H1 (cell line): ENCODE measurements around the gene CCDC197. TPM values are rescaled to one million over a fixed set of nuclear protein-coding genes. Genes with fewer than 3 reads are reported as not detected.

ENCODE experiments used
- CTCF ChIA-PET: fragments of 300-600 bp; sonication (Branson Sonifier 250); formaldehyde crosslinking; loops from one replicate; lab custom pipeline; 2021; ENCODE audit not compliant: partially characterized antibody; lab: Charles Lee
- POLR2A ChIA-PET: fragments of 300-600 bp; sonication (Branson Sonifier 250); formaldehyde crosslinking; loops from one replicate; lab custom pipeline; 2021; ENCODE audit warnings: inconsistent platforms; ENCODE audit not compliant: partially characterized antibody; lab: Charles Lee
- DNase-seq, 2 experiments: peaks; one replicate each; pipeline versions ENCODE4 v3.0.0 to v3.0.0-alpha.2; 2010 to 2022; ENCODE audit warnings: low spot score in 2 of 2, low read depth in 1 of 2, mixed read lengths in 1 of 2
- FAIRE-seq: peaks from 2 replicates; lab custom pipeline; 2011; peaks lifted over from hg19 to GRCh38; lab: Jason Lieb, UNC
- H2AFZ ChIP-seq: 2 replicates; pipeline ENCODE4 v1.8.1; 2012; ENCODE audit warnings: low read length, inconsistent platforms
- H2AK5ac ChIP-seq: 2 replicates; pipeline ENCODE4 v1.6.1; 2013; ENCODE audit warnings: low read depth, low read length
- H2BK120ac ChIP-seq: replicated peaks from 2 replicates; pipeline ENCODE3; 2013; ENCODE audit warnings: low read depth, low read length, inconsistent platforms
- H2BK12ac ChIP-seq: 2 replicates; pipeline ENCODE4 v1.6.1; 2013; ENCODE audit warnings: low read depth, low read length
- H2BK15ac ChIP-seq: 2 replicates; pipeline ENCODE4 v1.6.1; 2013; ENCODE audit warnings: low read length
- H2BK20ac ChIP-seq: 2 replicates; pipeline ENCODE4 v1.6.1; 2013; ENCODE audit warnings: low read length
- H2BK5ac ChIP-seq: 2 replicates; pipeline ENCODE4 v1.6.1; 2013; ENCODE audit warnings: low read depth, low read length
- H3K14ac ChIP-seq: 2 replicates; pipeline ENCODE4 v1.6.1; 2013; ENCODE audit warnings: inconsistent platforms; ENCODE audit not compliant: insufficient read length
- H3K18ac ChIP-seq: 2 replicates; pipeline ENCODE4 v1.6.1; 2013; ENCODE audit warnings: low read length; ENCODE audit errors: extremely low read depth
- H3K23ac ChIP-seq: 2 replicates; pipeline ENCODE4 v1.6.1; 2013; ENCODE audit warnings: inconsistent platforms; ENCODE audit not compliant: insufficient read length
- H3K23me2 ChIP-seq: 2 replicates; pipeline ENCODE4 v1.6.1; 2013; ENCODE audit warnings: low read depth, low read length
- H3K27ac ChIP-seq: 2 replicates; pipeline ENCODE4 v1.6.1; 2011; ENCODE audit warnings: low read depth, low read length, inconsistent platforms
- H3K27me3 ChIP-seq, 4 experiments: replicated peaks in 1 of 4; 1 replicate in 1 of 4; 2 replicates in 3 of 4; pipeline versions ENCODE4 v1.6.1 to v1.8.1; 2011 to 2013; ENCODE audit warnings: low read length in 3 of 4, mild to moderate bottlenecking in 3 of 4, inconsistent platforms in 2 of 4, mixed read lengths in 2 of 4, moderate library complexity in 1 of 4; ENCODE audit not compliant: control insufficient read depth in 3 of 4, insufficient read depth in 3 of 4; ENCODE audit errors: extremely low read depth in 1 of 4
- H3K36me3 ChIP-seq, 4 experiments: 2 replicates each; pipeline versions ENCODE4 v1.6.1 to v1.8.1; 2011 to 2013; ENCODE audit warnings: mild to moderate bottlenecking in 4 of 4, low read length in 3 of 4, moderate library complexity in 2 of 4, control low read depth in 1 of 4, inconsistent platforms in 1 of 4; ENCODE audit not compliant: insufficient read depth in 4 of 4, control insufficient read depth in 2 of 4
- H3K4ac ChIP-seq: replicated peaks from 2 replicates; pipeline ENCODE3; 2013; ENCODE audit warnings: low read length, low read depth, mixed read lengths, inconsistent platforms; ENCODE audit not compliant: insufficient read length
- H3K4me1 ChIP-seq, 4 experiments: replicated peaks in 1 of 4; 1 replicate in 1 of 4; 2 replicates in 3 of 4; pipeline versions ENCODE4 v1.6.1 to v1.8.1; 2011 to 2013; ENCODE audit warnings: low read length in 3 of 4, inconsistent platforms in 2 of 4, mixed read lengths in 1 of 4; ENCODE audit not compliant: insufficient read depth in 4 of 4, control insufficient read depth in 3 of 4
- H3K4me2 ChIP-seq, 2 experiments: 2 replicates each; pipeline versions ENCODE4 v1.6.1 to v1.8.1; 2011 to 2013; ENCODE audit warnings: low read depth in 2 of 2, low read length in 2 of 2, control low read depth in 1 of 2, inconsistent platforms in 1 of 2, mild to moderate bottlenecking in 1 of 2; ENCODE audit not compliant: insufficient read depth in 1 of 2
- H3K4me3 ChIP-seq, 4 experiments: fragments of 200-600, 300-600 bp in 1 of 4; sonication (generic), shearing (Covaris generic), sonication (Bioruptor Twin) in 1 of 4; 2 replicates each; pipeline versions ENCODE4 v1.5.1 to v1.8.1; 2011 to 2016; ENCODE audit warnings: low read length in 4 of 4, low read depth in 3 of 4, control low read depth in 2 of 4, inconsistent platforms in 2 of 4, mild to moderate bottlenecking in 2 of 4, mixed read lengths in 1 of 4, moderate library complexity in 1 of 4; ENCODE audit not compliant: insufficient read depth in 2 of 4; ENCODE audit errors: extremely low read depth in 1 of 4
- H3K56ac ChIP-seq: replicated peaks from 2 replicates; pipeline ENCODE3; 2013; ENCODE audit warnings: low read depth, mild to moderate bottlenecking, mixed read lengths, low read length, inconsistent platforms; ENCODE audit not compliant: insufficient read length
- H3K79me1 ChIP-seq: 2 replicates; pipeline ENCODE4 v1.6.1; 2013; ENCODE audit warnings: low read depth, low read length, control low read depth
- H3K79me2 ChIP-seq, 2 experiments: 2 replicates each; pipeline versions ENCODE4 v1.6.1 to v1.8.1; 2012 to 2013; ENCODE audit warnings: low read length in 2 of 2, mild to moderate bottlenecking in 2 of 2, inconsistent platforms in 1 of 2; ENCODE audit not compliant: insufficient read depth in 2 of 2, control insufficient read depth in 1 of 2
- H3K9ac ChIP-seq, 4 experiments: replicated peaks in 1 of 4; 1 replicate in 1 of 4; 2 replicates in 3 of 4; pipeline versions ENCODE4 v1.6.1 to v1.8.1; 2011 to 2013; ENCODE audit warnings: low read depth in 3 of 4, low read length in 3 of 4, control low read depth in 2 of 4, mild to moderate bottlenecking in 2 of 4, moderate library complexity in 2 of 4, inconsistent platforms in 1 of 4; ENCODE audit errors: extremely low read depth in 1 of 4
- H3K9me3 ChIP-seq, 2 experiments: 2 replicates each; pipeline versions ENCODE4 v1.6.1 to v1.8.1; 2012 to 2013; ENCODE audit warnings: mild to moderate bottlenecking in 2 of 2, moderate library complexity in 2 of 2, control low read depth in 1 of 2, inconsistent platforms in 1 of 2, low read depth in 1 of 2, low read length in 1 of 2, mixed read lengths in 1 of 2; ENCODE audit not compliant: insufficient read depth in 2 of 2
- H4K20me1 ChIP-seq, 2 experiments: replicated peaks in 1 of 2; 2 replicates each; pipeline versions ENCODE3 to v1.8.1; 2011 to 2013; ENCODE audit warnings: inconsistent platforms in 2 of 2, low read length in 2 of 2, mild to moderate bottlenecking in 1 of 2; ENCODE audit not compliant: insufficient read depth in 2 of 2, control insufficient read depth in 1 of 2
- H4K5ac ChIP-seq: 2 replicates; pipeline ENCODE4 v1.6.1; 2013; ENCODE audit warnings: low read length, low read depth, mixed read lengths, inconsistent platforms; ENCODE audit not compliant: insufficient read length
- H4K8ac ChIP-seq: 2 replicates; pipeline ENCODE4 v1.8.0; 2013; ENCODE audit warnings: mild to moderate bottlenecking, moderate library complexity, low read length, inconsistent platforms; ENCODE audit not compliant: insufficient read depth; ENCODE audit errors: extremely low read depth
- H4K91ac ChIP-seq: replicated peaks from 2 replicates; pipeline ENCODE3; 2013; ENCODE audit warnings: low read length, mixed read lengths, inconsistent platforms; ENCODE audit not compliant: insufficient read length
- BACH1 ChIP-seq: IDR thresholded peaks from 2 replicates; pipeline ENCODE4 v1.6.1; 2012; ENCODE audit warnings: low read length, improper control_type of control experiment
- BRCA1 ChIP-seq: IDR thresholded peaks from 2 replicates; pipeline ENCODE4 v1.6.1; 2012; ENCODE audit warnings: low read depth, low read length, improper control_type of control experiment
- CBX5 ChIP-seq: fragments of 300-800, 300-1000 bp; sonication (generic); IDR thresholded peaks from 2 replicates; pipeline ENCODE4 v1.7.1; 2016; ENCODE audit warnings: antibody characterized with exemption, low read length, low read depth
- CHD2 ChIP-seq: IDR thresholded peaks from 2 replicates; pipeline ENCODE4 v1.6.1; 2012; ENCODE audit warnings: low read length, improper control_type of control experiment
- GABPA ChIP-seq: IDR thresholded peaks from 2 replicates; pipeline ENCODE4 v1.6.1; 2011; ENCODE audit warnings: mild to moderate bottlenecking, low read length, moderate library complexity, borderline replicate concordance; ENCODE audit not compliant: insufficient read depth
- KDM5A ChIP-seq: fragments of 200-600 bp; IDR thresholded peaks from 2 replicates; pipeline ENCODE4 v1.7.1; 2012; ENCODE audit warnings: mild to moderate bottlenecking, low read length, inconsistent platforms, mixed read lengths
- MAX ChIP-seq: IDR thresholded peaks from 2 replicates; pipeline ENCODE4 v1.6.1; 2012; ENCODE audit warnings: inconsistent platforms
- SIRT6 ChIP-seq: IDR thresholded peaks from one replicate; pipeline ENCODE4 v1.7.1; 2012; ENCODE audit warnings: low read length, inconsistent platforms
- SP1 ChIP-seq: IDR thresholded peaks from 2 replicates; pipeline ENCODE4 v1.6.1; 2011; ENCODE audit warnings: low read depth, low read length
- SP2 ChIP-seq: IDR thresholded peaks from 2 replicates; pipeline ENCODE4 v1.6.1; 2012; ENCODE audit warnings: mild to moderate bottlenecking, low read length, inconsistent platforms
- TCF12 ChIP-seq: IDR thresholded peaks from 2 replicates; pipeline ENCODE4 v1.6.1; 2011; ENCODE audit warnings: low read depth, mild to moderate bottlenecking, low read length
- TEAD4 ChIP-seq: IDR thresholded peaks from 2 replicates; pipeline ENCODE4 v1.6.1; 2012; ENCODE audit warnings: low read depth, low read length, inconsistent platforms, mixed read lengths
- USF2 ChIP-seq: IDR thresholded peaks from 2 replicates; pipeline ENCODE4 v1.6.1; 2011; ENCODE audit warnings: low read length, improper control_type of control experiment
- WGBS, 2 experiments: shearing (Covaris generic) in 1 of 2; methylation state at CpG; one replicate each; pipeline versions ENCODE4 v1.1.6 to v1.1.7; 2013 to 2015; ENCODE audit warnings: low lambda C conversion rate in 2 of 2, mixed read lengths in 2 of 2, inconsistent platforms in 1 of 2, low coverage in 1 of 2, missing lambda C conversion rate in 1 of 2; ENCODE audit not compliant: insufficient replicate concordance in 2 of 2, insufficient coverage in 1 of 2, insufficient read length in 1 of 2; ENCODE audit errors: extremely low coverage in 1 of 2, missing lambda C conversion rate in 1 of 2; 5-methylcytosine and 5-hydroxymethylcytosine counted together
- polyA plus RNA-seq, 7 experiments: library from polyadenylated mRNA; depleted of rRNA in 3 of 7; stranded (reverse) in 5 of 7; unstranded in 2 of 7; fragments of >200 nt in 5 of 7; fragments of 200-250 nt in 2 of 7; gene quantifications; 1 replicate in 5 of 7; 2 replicates in 1 of 7; 4 replicates in 1 of 7; pipeline versions ENCODE4 v1.2.1 to v1.2.3, GENCODE V29; 2011 to 2013; ENCODE audit warnings: missing spikeins in 2 of 7, mixed read lengths in 2 of 7
- total RNA-seq: library from RNA; stranded (reverse); fragmentation: NEBNext Ultra II Directional; extraction: Animal tissue kit (Norgen Biotek cat#: 25700); gene quantifications from 2 replicates; pipeline ENCODE4 v1.2.1, GENCODE V29; 2021

CCDC197 gene
- total and polyA plus RNA-seq, 2 of the 8 experiments (the other 6 are each of a cell fraction or from before 2014, with no cell fraction given), result not detected

DNA sequence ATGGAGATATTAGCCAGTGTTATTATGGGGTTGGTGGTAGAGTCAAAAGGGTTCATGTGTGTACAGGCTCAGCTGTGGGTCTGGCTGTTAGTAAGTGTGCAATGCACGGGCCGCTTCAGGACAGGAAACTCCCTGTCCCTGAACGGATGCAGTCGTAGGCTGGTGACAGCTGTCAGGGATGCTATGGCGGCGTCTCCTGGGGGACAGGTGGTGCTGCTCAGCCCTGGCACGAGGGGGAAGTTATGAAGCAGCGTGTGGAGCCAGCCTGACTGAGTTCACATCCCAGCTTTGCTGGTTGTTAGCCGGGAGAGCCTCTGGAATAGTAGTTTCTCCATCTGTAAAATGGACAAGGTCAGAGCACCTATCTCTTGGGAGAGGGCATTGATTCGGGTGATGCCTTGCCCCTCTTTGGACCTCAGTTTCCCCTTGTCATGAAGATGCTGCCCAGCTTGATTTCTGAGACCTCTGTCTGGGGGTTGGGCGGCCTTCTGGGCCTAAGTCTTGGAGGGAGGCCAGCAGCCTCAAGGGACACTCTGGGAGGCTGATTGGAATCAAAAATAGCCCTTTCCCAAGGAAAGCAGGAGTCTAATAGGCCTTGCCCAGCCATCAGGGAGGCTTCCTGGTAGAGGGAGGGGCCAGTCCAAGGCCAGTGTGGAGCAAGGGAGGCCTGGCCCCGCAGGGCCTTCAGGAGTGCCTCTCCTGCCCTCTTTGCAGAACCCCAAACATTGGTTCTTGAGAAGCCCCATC is 27.8 kb upstream of the CCDC197 start:
- POLR2A ChIA-PET, result no interaction called here
- H3K18ac ChIP-seq, result no peak overlapping the region
- TF ChIP-seq BRCA1 (no peak), SIRT6 (no peak), USF2 (no peak), SP1 (no peak), BACH1 (no peak), GABPA (no peak), SP2 (no peak), KDM5A (no peak), TEAD4 (no peak), CHD2 (no peak), TCF12 (no peak), CBX5 (no peak), MAX (no peak)

More for the DNA sequence above, 27.8 kb upstream of the CCDC197 start:
- Histone ChIP-seq H2AFZ (no peak overlapping the region), H4K20me1 (no peaks in the 10 kb centered on the region), H3K56ac (no peak overlapping the region), H3K27me3 (no peaks in the 10 kb centered on the region), H3K79me2 (no peaks in the 10 kb centered on the region), H3K23ac (no peak overlapping the region), H2BK15ac (no peak overlapping the region), H3K4me3 (no peak overlapping the region), H2BK20ac (no peak overlapping the region), H2BK5ac (no peak overlapping the region), H4K91ac (no peak overlapping the region), H3K4me1 (no peaks in the 10 kb centered on the region), H4K5ac (no peak overlapping the region), H3K9me3 (no peaks in the 10 kb centered on the region), H4K8ac (no peak overlapping the region), H2BK120ac (no peak overlapping the region), H2AK5ac (no peak overlapping the region), H3K4ac (no peak overlapping the region), H3K79me1 (no peaks in the 10 kb centered on the region), H2BK12ac (no peak overlapping the region), H3K27ac (no peak overlapping the region), H3K4me2 (no peak overlapping the region), H3K14ac (no peak overlapping the region), H3K36me3 (no peaks in the 10 kb centered on the region), H3K23me2 (peaks cover 3% of the 10 kb centered on the region; the same call in 1 of the 2 replicates), H3K9ac (no peak overlapping the region; a peak in 2 of 7 replicates)
- 87% methylated on average over 11 of the region's 12 CpGs; no CpG with 5 or more reads in 1 of the 2 experiments for WGBS, 2 experiments
- CTCF ChIA-PET, result interaction anchor here (0.8 to 7.8 kb wide), 9 partner anchors 10 to 67 kb away, joined by 3 to 81 read pairs (median 12); no protein-coding TSS in a partner anchor
- no peak for DNase-seq
- FAIRE-seq, result no peak
